HG02938 (cell line): ENCODE results near the gene CCNB1.
"Not testable (repeated sequence)": the region's sequence is repeated elsewhere in the genome, so short reads cannot be mapped to it uniquely, and the experiment has no call there.

Source experiments
- ATAC-seq: cut with Tn5 transposase; IDR thresholded peaks from one replicate; pipeline ENCODE4 v1.9.1; 2021; ENCODE audit warnings: mild to moderate bottlenecking, moderate library complexity; ENCODE audit not compliant: unreplicated experiment

Gene CCNB1

DNA sequence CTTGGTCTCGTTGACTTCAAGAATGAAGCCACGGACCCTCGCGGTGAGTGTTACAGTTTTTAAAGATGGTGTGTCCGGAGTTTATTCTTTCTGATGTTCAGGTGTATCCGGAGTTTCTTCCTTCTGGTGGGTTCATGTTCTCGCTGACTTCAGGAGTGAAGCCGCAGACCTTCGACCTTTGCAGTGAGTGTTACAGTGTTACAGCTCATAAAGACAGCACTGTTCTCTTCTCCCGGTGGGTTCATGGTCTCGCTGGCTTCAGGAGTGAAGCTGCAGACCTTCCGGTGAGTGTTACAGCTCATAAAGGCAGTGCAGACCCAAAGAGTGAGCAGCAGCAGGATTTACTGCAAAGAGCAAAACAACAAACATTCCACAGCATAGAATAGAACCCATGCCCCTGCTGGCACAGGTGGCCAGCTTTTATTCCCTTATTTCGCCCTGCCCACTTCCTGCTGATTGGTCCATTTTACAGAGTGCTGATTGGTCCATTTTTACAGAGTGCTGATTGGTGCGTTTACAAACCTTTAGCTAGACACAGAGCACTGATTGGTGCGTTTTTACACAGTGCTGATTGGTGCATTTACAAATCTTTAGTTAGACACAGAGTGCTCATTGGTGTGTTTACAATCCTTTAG lies 14.8 kb downstream of the CCNB1 start:
- not testable (repeated sequence) for ATAC-seq

- no peak for ATAC-seq
Observed at GRCh38 chr5:69184621-69185020, 17.7 kb downstream of the CCNB1 start.

GRCh38 chr5:69187342-69187741 lies 20.4 kb downstream of the CCNB1 start:
- no peak for ATAC-seq

DNA sequence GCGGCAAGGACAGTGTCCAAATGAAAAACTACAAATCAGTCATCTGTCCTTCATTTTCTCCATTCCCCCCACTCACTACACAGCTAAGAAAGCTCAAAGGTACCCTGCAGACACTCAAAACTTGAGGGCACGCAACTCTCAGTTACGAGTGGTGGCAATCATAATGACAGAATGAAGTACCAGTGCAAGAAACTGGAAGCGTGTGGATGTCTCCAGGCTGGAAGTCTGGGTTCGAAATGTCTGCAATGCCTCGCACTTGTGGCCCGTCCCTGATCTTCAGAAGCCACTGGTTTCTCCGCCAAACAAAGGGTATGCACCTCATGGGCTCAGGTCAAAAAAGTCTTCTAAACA lies 21.8 kb downstream of the CCNB1 start:
- ATAC-seq = no peak

- peak; percentile 94 for ATAC-seq
Observed at GRCh38 chr5:69189162-69190086, 22.5 kb downstream of the CCNB1 start, which contains the start of gene CENPH. TSS of gene CENPH (plus strand) at chr5:69189583. CDS start at chr5:69189635, 52 bp downstream.

DNA sequence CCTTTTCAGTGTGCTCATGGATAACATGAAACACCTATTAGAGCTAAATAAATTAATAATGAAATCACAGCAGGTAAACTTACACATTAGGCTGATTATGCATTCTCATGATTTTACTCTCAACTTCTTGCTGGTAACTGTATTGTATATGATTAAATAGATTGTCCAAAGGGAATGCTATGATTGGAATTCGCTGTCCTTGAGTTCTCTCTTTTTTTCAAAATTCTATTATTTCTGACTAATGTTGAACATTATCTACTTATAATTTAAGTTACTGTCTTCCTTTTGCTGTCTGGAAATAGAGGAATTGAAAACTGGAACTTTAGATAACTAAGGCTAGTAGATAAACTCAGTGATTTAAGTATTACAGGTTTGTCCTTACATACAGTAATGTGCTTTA lies 35.5 kb downstream of the CCNB1 start:
- ATAC-seq = no peak

GRCh38 chr5:69206528-69207190 lies 39.7 kb downstream of the CCNB1 start:
- no peak for ATAC-seq

- no peak for ATAC-seq
Observed at GRCh38 chr5:69209602-69210001, 42.7 kb downstream of the CCNB1 start.

DNA sequence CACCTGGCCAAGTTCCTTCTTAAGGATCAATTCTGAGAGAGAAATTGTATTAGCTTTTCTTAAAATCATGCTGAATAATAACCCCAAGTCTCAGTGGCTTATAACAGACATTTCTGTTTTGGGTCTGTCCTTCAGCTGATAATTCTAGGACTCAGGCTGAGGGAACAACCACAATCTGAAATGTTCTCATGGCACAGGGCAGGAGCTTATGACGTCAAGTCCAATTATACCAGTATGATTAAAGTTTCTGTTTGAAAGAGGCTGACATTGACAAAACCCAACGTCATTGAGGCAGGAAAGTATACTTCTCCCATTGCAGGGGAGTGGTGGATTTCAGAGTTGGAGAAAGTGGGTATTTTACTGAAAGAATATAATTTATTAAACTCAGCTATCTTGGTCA lies 44.2 kb downstream of the CCNB1 start:
- no peak for ATAC-seq

DNA sequence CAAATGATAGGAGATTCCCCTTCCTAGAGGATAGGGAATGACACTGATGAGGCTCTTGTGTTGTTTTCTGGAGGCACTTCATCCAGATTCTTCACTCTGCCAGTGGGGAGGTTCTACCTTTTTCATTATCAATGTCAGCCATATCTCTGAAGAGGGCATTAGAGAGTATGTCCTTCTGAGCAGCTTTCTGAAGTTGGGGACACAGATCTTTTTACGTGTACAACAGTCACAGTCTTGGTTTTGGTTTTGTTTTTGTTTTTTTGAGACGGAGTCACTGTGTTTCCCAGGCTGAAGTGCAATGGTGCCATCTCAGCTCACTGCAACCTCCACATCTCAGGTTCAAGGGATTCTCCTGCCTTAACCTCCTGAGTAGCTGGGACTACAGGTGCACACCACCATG lies 45.1 kb downstream of the CCNB1 start:
- ATAC-seq = no peak

DNA sequence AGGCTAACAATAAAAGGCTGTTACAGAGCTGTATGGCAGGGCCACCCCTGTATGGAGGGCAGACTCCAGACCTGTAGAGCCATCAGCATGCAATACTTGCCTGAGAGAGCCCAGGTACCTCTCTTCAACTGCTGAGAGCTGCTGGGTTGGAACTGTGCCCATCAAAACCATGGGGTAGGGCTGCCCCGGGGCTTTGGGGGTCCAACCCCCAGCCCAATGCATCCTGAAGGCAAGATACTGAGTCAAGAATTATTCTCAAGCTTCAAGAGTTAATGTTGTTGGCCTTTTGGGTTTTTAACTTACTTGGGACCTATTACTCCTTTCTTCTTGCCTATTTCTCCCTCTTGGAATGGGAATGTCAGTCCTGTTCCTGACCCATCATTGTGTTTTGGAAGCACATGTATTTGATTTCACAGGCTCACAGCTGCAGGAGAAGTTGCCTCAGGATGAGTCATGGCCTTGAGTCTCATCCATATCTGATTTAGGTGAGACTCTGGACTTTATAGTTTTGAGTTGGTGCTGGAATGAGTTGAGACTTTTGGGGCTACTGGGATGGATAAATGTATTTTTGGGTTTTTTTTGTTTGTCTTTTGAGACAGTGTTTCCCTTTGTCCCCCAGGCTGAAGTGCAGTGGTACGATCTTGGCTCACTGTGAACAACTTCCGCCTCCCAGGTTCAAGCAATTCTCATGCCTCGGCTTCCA lies 46.7 kb downstream of the CCNB1 start:
- ATAC-seq = no peak

GRCh38 chr5:69217151-69217511 lies 50.2 kb downstream of the CCNB1 start:
- ATAC-seq = no peak

- ATAC-seq = peak; percentile 93
Observed at GRCh38 chr5:69217548-69218526, 50.9 kb downstream of the CCNB1 start.

GRCh38 chr5:69219939-69220338 lies 53.0 kb downstream of the CCNB1 start:
- no peak for ATAC-seq

DNA sequence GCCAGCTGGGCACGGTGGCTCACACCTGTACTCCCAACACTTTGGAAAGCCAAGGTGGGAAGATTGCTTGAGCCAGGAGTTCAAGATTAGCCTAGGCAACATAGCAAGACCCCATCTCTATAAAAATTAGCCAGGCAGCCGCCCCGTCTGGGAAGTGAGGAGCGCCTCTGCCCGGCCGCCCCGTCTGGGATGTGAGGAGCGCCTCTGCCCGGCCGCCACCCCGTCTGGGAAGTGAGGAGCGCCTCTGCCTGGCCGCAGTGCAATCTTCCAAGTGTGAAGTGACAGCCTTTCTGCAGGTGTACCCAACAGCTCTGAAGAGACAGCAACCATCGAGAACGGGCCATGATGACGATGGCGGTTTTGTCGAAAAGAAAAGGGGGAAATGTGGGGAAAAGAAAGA lies 53.4 kb downstream of the CCNB1 start:
- ATAC-seq = not testable (repeated sequence)

DNA sequence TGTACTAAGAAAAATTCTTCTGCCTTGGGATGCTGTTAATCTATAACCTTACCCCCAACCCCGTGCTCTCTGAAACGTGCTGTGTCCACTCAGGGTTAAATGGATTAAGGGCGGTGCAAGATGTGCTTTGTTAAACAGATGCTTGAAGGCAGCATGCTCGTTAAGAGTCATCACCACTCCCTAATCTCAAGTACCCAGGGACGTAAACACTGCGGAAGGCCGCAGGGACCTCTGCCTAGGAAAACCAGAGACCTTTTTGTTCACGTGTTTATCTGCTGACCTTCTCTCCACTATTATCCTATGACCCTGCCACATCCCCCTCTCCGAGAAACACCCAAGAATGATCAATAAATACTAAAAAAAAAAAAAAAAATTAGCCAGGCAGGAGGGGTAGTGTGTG lies 53.9 kb downstream of the CCNB1 start:
- not testable (repeated sequence) for ATAC-seq

DNA sequence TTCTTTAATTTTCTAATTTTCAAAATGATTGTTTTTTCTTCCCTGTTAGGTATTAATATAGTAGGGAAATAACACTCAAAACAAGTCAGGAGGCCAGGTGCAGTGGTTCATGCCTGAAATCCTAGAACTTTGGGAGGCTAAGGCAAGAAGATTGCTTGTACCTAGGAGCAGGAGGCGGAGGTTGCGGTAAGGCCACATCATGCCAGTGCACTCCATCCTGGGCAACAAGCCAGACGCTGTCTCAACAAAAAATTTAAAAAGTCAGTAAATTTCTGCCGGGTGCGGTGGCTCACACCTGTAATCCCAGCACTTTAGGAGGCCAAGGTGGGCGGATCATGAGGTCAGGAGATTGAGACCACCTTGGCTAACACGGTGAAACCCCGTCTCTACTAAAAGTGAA lies 57.6 kb downstream of the CCNB1 start:
- no peak for ATAC-seq

GRCh38 chr5:69225860-69226259 lies 58.9 kb downstream of the CCNB1 start:
- ATAC-seq = no peak
